MM.1S (cell line): ENCODE measurements around the gene SPC25.
"Not testable (repeated sequence)": the region's sequence is repeated elsewhere in the genome, so short reads cannot be mapped to it uniquely, and the experiment has no call there.

Source experiments
- EZH2phosphoT487 ChIP-seq: fragments of 300-600 bp; sonication (generic); IDR thresholded peaks from 2 replicates; pipeline ENCODE4 v1.6.1; 2018; ENCODE audit warnings: antibody characterized with exemption, low read length
- TF ChIP-seq, protein P1 (sequence below): fragments of 300-600 bp; sonication (generic); IDR thresholded peaks from 2 replicates; pipeline ENCODE4 v1.5.1; 2016; ENCODE audit warnings: antibody characterized with exemption, low read length, mixed read lengths

DNA sequence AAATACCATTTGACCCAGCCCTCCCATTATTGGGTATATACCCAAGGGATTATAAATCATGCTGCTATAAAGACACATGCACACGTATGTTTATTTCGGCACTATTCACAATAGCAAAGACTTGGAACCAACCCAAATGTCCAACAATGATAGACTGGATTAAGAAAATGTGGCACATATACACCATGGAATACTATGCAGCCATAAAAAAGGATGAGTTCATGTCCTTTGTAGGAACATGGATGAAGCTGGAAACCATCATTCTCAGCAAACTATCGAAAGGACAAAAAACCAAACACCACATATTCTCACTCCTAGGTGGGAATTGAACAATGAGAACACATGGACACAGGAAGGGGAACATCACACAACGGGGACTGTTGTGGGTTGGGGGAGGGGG is 19.4 kb downstream of the SPC25 start:
- TF ChIP-seq, protein P1, sequence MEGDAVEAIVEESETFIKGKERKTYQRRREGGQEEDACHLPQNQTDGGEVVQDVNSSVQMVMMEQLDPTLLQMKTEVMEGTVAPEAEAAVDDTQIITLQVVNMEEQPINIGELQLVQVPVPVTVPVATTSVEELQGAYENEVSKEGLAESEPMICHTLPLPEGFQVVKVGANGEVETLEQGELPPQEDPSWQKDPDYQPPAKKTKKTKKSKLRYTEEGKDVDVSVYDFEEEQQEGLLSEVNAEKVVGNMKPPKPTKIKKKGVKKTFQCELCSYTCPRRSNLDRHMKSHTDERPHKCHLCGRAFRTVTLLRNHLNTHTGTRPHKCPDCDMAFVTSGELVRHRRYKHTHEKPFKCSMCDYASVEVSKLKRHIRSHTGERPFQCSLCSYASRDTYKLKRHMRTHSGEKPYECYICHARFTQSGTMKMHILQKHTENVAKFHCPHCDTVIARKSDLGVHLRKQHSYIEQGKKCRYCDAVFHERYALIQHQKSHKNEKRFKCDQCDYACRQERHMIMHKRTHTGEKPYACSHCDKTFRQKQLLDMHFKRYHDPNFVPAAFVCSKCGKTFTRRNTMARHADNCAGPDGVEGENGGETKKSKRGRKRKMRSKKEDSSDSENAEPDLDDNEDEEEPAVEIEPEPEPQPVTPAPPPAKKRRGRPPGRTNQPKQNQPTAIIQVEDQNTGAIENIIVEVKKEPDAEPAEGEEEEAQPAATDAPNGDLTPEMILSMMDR = not testable (repeated sequence)
- not testable (repeated sequence) for TF ChIP-seq EZH2phosphoT487
